Measurements from ENCODE around the gene KCP.
"Not testable (repeated sequence)": the region's sequence is repeated elsewhere in the genome, so short reads cannot be mapped to it uniquely, and the experiment has no call there.

Gene KCP

DNA sequence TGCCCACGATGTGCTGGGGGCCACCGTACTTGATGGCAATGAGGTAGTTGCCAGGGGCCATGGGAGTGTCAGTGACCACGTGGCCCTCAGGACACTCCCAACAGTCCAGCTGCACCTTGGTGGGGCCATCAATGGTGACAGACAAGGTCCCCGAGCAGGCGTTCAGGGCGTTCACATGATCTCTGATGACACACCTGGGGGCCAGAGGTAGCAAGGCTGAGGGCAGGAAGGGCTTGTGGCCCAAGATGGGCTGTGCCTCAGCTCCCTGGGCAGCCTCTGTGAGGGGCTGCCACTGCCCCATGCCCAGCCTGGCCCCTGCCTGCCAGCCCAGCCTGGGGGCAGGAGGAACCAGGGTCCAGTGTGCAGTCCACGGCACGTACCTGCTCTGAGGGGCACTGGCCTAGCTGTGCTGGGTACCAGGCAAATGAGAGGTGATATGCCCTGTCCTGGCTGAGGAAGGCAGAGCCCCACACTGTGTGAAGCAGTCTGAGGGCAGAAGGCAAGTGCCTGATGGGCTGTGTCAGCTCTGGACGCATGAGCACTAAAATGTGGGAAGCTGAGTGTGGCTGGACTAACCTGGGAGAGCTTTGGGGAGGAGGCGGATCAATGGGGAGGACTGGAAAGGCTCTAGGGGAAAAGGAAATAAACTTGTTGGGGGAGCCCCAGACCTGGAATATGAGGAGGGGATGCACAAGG lies 3.5 kb upstream of the KCP start:
- WGBS (ENCODE audit: insufficient coverage, insufficient read length): no CpG with 5 or more reads among the region's 10 CpGs
- Histone ChIP-seq H3K27me3 (ENCODE audit: control insufficient read depth, insufficient read depth, low read length) (peaks cover 21% of the 10 kb centered on the region; the same call in 1 of the 2 replicates), H3K4me3 (ENCODE audit: low read length) (no peak overlapping the region), H3K9me3 (ENCODE audit: control insufficient read depth, insufficient read depth, low read length) (no peaks in the 10 kb centered on the region), H3K36me3 (ENCODE audit: control insufficient read depth, insufficient read depth, low read length) (no peaks in the 10 kb centered on the region), H3K4me1 (ENCODE audit: control insufficient read depth, insufficient read depth, low read length) (peaks cover 11% of the 10 kb centered on the region; the same call in 1 of the 2 replicates), H3K27ac (ENCODE audit: low read length) (no peak overlapping the region)
- DNase-seq (ENCODE audit: low read depth, low spot score): no peak

DNA sequence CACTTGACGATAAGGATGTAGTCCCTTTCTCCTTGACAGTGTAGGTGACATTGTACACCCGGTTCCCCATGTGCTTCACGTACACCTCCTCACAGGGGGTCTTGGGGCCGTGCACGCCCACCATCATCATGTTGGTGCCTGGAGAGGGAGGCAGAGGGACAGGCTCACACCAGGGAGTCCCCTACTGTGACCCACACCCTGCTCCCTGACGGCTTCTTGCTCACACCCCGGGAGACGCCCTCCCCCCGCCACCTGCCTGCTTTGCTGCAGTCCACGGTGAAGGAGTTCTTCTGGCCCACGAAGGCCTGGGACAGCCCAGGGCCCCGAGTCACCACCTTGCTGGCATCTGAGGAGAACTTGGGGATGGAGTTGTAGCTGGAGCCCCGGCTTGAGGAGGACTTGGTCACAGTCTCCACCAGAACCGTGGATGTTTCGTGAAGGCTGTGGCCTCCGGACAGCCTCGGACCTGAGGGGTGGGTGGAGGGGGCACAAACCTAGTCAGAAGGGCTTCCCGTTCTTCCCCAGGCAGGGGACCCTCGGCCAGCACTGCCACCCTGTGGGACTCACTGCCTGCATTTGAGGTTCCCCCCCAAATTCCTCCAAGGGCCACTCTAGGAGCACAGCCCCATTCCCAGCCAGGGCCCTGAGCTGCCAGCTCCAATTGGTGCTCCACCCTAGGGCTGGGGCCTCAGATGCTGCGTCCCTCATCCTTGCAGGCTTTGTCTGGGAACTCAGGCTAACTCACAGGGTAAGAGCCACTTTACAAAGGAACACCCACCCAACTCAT lies 2.4 kb upstream of the KCP start:
- H3K36me3 ChIP-seq (ENCODE audit: control insufficient read depth, insufficient read depth, low read length); H3K27ac ChIP-seq (ENCODE audit: low read length); DNase-seq (ENCODE audit: low read depth, low spot score); H3K9me3 ChIP-seq (ENCODE audit: control insufficient read depth, insufficient read depth, low read length); H3K4me3 ChIP-seq (ENCODE audit: low read length): not testable (repeated sequence)
- peaks cover 11% of the 10 kb centered on the region; the same call in 1 of the 2 replicates for H3K4me1 ChIP-seq (ENCODE audit: control insufficient read depth, insufficient read depth, low read length)
- peaks cover 21% of the 10 kb centered on the region; the same call in 1 of the 2 replicates for H3K27me3 ChIP-seq (ENCODE audit: control insufficient read depth, insufficient read depth, low read length)
- no CpG with 5 or more reads among the region's 20 CpGs for WGBS (ENCODE audit: insufficient coverage, insufficient read length)

- Histone ChIP-seq H3K9me3 (ENCODE audit: control insufficient read depth, insufficient read depth, low read length) (no peaks in the 10 kb centered on the region), H3K4me3 (ENCODE audit: low read length) (no peak overlapping the region), H3K4me1 (ENCODE audit: control insufficient read depth, insufficient read depth, low read length) (peaks cover 11% of the 10 kb centered on the region; the same call in 1 of the 2 replicates), H3K27me3 (ENCODE audit: control insufficient read depth, insufficient read depth, low read length) (peaks cover 21% of the 10 kb centered on the region; the same call in 1 of the 2 replicates), H3K27ac (ENCODE audit: low read length) (no peak overlapping the region), H3K36me3 (ENCODE audit: control insufficient read depth, insufficient read depth, low read length) (no peaks in the 10 kb centered on the region)
- no CpG with 5 or more reads among the region's 3 CpGs for WGBS (ENCODE audit: insufficient coverage, insufficient read length)
- DNase-seq (ENCODE audit: low read depth, low spot score): no peak
Measured at GRCh38 chr7:128912281-128912680, 1.8 kb upstream of the KCP start.

DNA sequence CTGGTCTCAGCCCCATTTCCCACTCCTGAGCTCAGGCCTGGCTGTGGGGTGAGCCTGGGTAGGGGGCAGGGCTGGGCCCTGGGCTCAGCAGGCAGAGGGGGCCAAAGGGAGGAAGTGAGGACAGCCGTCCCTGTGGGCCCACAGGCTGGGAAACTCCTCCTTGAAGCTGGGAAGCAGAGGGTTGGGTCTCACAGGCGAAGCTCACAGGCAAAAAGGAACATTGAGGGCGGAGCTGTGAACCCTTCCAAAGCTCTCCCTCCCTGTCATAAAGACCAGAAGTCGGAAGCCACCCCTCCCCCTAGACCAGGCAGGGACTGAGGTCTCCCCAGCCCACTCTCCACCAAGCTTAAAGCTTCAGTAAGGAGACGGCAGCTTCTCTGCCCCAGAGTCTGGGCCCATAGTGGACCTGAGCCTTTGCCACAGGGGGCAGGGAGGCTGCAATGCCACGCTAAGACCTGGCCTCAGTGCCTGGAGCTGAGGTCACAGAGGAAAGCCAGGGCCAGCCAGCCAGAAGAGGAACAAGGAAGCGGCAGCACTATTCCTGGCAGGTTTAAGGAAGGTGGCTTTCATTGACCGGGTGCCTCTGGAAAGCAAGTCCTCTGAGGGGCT lies 1.0 kb upstream of the KCP start:
- WGBS (ENCODE audit: insufficient coverage, insufficient read length): no CpG with 5 or more reads among the region's 8 CpGs

DNA sequence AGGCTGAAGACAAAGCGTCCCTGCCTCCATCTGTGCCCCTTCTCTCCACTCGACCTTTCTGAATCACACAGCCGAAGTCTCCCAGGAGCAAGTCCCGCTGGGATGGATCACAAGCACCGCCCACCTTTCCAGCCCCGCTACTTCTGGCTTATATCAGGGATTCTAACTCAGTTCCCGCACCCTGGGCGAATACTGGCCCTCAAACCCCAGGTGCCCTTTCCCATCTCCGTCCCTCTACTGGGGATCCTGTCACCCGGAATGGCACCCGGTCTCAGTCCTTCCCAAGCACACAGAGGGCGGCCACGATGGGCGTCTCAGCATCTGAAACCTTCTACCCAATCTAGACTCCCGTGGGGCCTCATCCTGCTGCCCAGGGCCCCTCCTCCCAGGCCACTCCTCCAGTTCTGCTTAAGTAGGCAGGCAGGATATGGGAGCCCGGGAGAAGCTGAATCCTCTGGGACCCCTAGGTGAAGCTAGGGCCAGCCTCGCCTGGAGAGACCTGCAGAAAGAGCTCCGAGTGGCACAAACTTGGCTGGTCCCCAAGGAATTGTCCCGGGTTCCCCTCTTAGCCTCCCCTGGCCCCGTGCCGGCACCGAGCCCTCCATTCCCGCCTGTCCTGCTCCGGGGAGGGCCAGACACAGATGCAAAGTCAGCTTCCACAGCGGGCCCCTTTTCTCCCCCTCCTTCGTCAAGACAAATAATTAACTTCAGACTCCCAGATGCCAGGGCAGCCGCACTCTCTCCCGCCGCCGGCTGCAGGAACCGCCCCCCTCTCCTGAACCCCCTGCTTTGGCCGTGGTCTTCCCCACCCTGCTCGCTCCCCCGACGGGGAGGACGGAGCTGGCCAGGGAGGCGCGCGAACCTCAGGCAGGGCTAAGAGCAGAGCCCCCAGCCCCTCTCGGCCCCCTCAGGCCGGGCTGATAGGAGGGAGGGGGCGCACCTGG lies 612 bp downstream of the KCP start:
- no peak for DNase-seq (ENCODE audit: low read depth, low spot score)
- WGBS (ENCODE audit: insufficient coverage, insufficient read length): no CpG with 5 or more reads among the region's 42 CpGs

More for the DNA sequence above, 1.0 kb upstream of the KCP start:
- no peak overlapping the region for H3K4me3 ChIP-seq (ENCODE audit: low read length)
- no peaks in the 10 kb centered on the region for H3K9me3 ChIP-seq (ENCODE audit: control insufficient read depth, insufficient read depth, low read length)
- no peaks in the 10 kb centered on the region for H3K36me3 ChIP-seq (ENCODE audit: control insufficient read depth, insufficient read depth, low read length)
- H3K27me3 ChIP-seq (ENCODE audit: control insufficient read depth, insufficient read depth, low read length): peaks cover 14% of the 10 kb centered on the region; the same call in 1 of the 2 replicates
- no peak for DNase-seq (ENCODE audit: low read depth, low spot score)
- H3K4me1 ChIP-seq (ENCODE audit: control insufficient read depth, insufficient read depth, low read length): peaks cover 11% of the 10 kb centered on the region; the same call in 1 of the 2 replicates
- H3K27ac ChIP-seq (ENCODE audit: low read length): no peak overlapping the region

DNA sequence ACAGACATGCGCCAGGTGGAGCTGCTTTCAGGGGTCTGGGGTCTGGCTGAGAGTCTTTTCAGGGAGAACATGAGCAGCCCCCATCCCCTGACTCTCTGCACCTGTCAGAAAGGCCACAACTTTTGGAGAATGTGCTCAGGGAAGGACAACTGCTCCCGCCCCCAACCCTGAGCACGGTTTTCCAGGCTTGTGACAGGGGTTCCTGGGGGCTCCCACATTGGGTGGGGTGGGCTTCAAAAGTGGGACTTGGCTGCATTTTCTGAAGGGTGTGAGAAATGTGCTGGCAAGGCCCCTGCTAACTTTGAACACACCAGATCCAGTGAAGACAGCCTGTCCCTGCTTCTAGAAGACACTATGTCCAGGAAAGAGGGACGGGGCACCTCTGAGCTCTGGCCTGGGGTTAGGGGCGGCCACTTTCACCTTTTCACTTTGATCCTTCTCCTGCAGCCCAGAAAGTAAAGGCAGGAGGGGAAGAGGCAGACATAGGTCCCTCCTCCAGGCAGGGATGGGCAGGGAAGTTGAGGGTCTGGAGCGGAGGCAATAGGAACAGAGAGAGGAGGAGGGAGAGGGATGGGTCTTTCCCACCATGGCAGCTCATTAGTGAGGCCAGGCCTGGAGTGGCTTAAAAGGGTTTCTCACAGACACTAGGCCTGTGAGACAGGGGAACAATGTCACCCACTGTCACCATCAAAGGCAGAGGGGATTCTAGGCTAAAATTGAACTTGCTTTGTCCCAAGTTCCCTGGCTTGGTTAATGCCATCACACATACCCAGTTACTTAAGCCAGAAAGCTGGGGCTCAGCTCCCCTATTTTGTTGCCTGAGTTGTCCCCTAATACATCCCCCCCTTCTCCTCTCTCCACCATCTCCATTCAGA lies 1.5 kb downstream of the KCP start:
- Histone ChIP-seq H3K4me1 (ENCODE audit: control insufficient read depth, insufficient read depth, low read length) (peaks cover 8% of the 10 kb centered on the region; the same call in 1 of the 2 replicates), H3K27ac (ENCODE audit: low read length) (no peak overlapping the region), H3K27me3 (ENCODE audit: control insufficient read depth, insufficient read depth, low read length) (no peaks in the 10 kb centered on the region; the same call in 1 of the 2 replicates), H3K9me3 (ENCODE audit: control insufficient read depth, insufficient read depth, low read length) (no peaks in the 10 kb centered on the region), H3K4me3 (ENCODE audit: low read length) (no peak overlapping the region; the same call in 1 of the 2 replicates), H3K36me3 (ENCODE audit: control insufficient read depth, insufficient read depth, low read length) (no peaks in the 10 kb centered on the region)
- no peak for DNase-seq (ENCODE audit: low read depth, low spot score)
- no CpG with 5 or more reads among the region's 6 CpGs for WGBS (ENCODE audit: insufficient coverage, insufficient read length)

More for the DNA sequence above, 612 bp downstream of the KCP start:
- Histone ChIP-seq H3K27me3 (ENCODE audit: control insufficient read depth, insufficient read depth, low read length) (peaks cover 4% of the 10 kb centered on the region; the same call in 1 of the 2 replicates), H3K36me3 (ENCODE audit: control insufficient read depth, insufficient read depth, low read length) (no peaks in the 10 kb centered on the region), H3K4me3 (ENCODE audit: low read length) (peak overlapping the region; percentile 54), H3K9me3 (ENCODE audit: control insufficient read depth, insufficient read depth, low read length) (no peaks in the 10 kb centered on the region), H3K27ac (ENCODE audit: low read length) (no peak overlapping the region), H3K4me1 (ENCODE audit: control insufficient read depth, insufficient read depth, low read length) (peaks cover 11% of the 10 kb centered on the region; the same call in 1 of the 2 replicates)

GRCh38 chr7:128906766-128907559 lies 3.5 kb downstream of the KCP start:
- no peaks in the 10 kb centered on the region for H3K9me3 ChIP-seq (ENCODE audit: control insufficient read depth, insufficient read depth, low read length)
- H3K4me3 ChIP-seq (ENCODE audit: low read length): no peak overlapping the region
- H3K27me3 ChIP-seq (ENCODE audit: control insufficient read depth, insufficient read depth, low read length): no peaks in the 10 kb centered on the region
- H3K36me3 ChIP-seq (ENCODE audit: control insufficient read depth, insufficient read depth, low read length): no peaks in the 10 kb centered on the region
- WGBS (ENCODE audit: insufficient coverage, insufficient read length): no CpG with 5 or more reads among the region's 19 CpGs
- no peak overlapping the region for H3K27ac ChIP-seq (ENCODE audit: low read length)
- no peak for DNase-seq (ENCODE audit: low read depth, low spot score)
- peaks cover 8% of the 10 kb centered on the region; the same call in 1 of the 2 replicates for H3K4me1 ChIP-seq (ENCODE audit: control insufficient read depth, insufficient read depth, low read length)

DNA sequence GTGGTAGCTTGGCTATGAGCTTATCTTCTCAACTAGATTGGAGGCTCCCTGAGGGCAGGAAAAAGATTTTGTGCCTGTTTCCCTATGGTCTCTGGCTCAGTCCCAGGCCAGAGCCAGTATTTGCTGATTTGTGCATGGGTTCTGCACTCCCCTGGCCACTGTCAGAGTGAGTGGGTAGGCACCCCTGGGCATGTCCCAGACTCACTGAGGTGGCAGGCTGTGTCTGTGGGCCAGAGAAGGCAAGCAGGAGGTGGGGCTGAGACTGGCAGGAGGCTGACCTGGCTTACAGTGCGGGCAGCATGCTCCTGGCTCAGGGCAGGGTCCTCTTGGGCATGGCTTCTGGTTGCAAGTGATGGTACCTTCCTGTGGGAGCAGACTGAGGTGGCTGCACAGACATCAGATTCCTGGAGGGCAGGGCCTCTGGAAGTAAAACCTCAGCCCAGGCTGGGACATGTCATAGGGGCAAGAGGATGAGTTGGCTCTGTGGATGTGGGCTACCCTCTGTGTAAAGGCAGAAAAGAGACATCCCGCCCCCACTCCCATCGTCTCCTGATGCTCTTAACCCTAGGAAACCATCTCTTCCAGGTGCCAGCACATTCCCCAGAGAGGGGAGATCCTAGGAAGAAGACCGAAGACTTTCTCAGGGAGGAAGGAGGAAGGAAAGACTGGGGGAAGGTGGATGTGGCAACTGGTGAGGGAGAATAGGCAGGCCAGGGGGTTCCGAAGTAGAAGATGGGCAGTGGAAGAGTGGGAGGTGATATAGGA lies 4.3 kb downstream of the KCP start:
- Histone ChIP-seq H3K27me3 (ENCODE audit: control insufficient read depth, insufficient read depth, low read length) (no peaks in the 10 kb centered on the region), H3K4me1 (ENCODE audit: control insufficient read depth, insufficient read depth, low read length) (peaks cover 4% of the 10 kb centered on the region; the same call in 1 of the 2 replicates), H3K36me3 (ENCODE audit: control insufficient read depth, insufficient read depth, low read length) (no peaks in the 10 kb centered on the region), H3K9me3 (ENCODE audit: control insufficient read depth, insufficient read depth, low read length) (no peaks in the 10 kb centered on the region), H3K4me3 (ENCODE audit: low read length) (no peak overlapping the region), H3K27ac (ENCODE audit: low read length) (no peak overlapping the region)
- no CpG with 5 or more reads among the region's 5 CpGs for WGBS (ENCODE audit: insufficient coverage, insufficient read length)
- no peak for DNase-seq (ENCODE audit: low read depth, low spot score)

Data from iPS DF 6.9 (cell line).